HG02970 (cell line): ENCODE data around the gene EXOC6.

Experiments
- ATAC-seq: cut with Tn5 transposase; IDR thresholded peaks from one replicate; pipeline ENCODE4 v1.9.1; 2021; ENCODE audit warnings: mild to moderate bottlenecking, moderate library complexity, moderate number of reproducible peaks; ENCODE audit not compliant: unreplicated experiment, low FRiP score

EXOC6 gene

DNA sequence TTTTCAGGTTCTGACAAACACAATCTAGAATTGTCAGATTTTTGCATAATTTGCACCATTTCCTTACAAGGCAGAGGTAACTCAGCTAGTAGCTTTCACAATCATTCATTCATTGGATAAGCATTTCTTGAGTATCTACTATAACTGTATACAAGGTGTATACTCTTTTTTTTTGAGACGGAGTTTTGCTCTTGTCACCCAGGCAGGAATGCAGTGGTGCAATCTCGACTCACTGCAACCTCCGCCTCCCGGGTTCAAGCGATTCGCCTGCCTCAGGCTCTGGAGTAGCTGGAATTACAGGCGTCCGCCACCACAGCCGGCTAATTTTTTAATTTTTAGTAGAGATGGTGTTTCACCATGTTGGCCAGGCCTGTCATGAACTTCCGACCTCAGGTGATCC, 16.2 kb upstream of the EXOC6 start:
- no peak for ATAC-seq

DNA sequence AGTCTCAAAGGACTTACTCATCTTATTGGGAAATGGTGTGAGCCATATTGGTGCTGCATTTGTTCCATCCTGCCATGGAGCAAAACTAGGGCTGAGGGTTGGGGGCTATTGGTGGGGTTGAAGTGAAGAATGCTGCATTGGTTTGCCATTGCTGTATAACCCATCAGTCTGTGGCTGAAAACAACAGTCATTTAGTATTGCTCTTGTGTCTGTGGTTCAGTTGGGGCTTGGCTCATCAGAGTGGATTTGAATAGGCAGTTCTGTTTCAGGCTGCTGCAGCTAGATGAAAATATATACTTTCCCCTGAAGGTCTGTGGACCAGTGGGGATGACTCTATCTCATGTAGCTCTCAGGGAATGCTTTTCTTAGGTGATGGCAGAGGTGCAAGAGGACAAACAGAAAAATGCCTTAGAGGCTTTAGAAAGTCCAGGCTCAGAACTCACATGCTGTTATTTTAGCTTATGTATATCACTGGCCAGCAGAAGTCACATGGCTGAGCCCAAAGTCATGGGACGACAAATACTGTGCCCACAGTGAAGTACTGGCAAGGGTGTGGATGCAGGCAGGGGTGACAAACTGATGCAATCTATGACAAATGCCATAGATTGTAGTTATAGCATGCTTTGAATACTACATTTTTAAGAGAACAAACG, 15.2 kb upstream of the EXOC6 start:
- ATAC-seq, result no peak

DNA sequence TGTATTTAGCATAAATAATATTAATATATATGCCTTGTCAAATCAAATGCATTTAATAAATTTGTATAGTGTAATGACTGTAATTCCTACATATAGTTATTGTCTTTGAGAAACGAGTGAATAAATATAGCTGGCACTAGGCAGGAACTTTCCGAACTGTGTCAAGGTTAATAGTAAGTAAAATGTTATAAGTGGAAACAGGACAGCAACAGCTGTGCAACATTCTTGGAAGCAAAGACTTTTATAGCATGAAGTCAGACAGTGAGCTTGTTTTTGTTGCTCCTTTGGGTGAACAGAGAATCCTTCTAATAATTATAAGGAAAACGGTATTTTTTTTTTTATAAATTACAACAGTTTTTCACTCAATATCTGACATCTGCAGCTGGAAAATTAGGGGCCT, 14.0 kb upstream of the EXOC6 start:
- no peak for ATAC-seq

DNA sequence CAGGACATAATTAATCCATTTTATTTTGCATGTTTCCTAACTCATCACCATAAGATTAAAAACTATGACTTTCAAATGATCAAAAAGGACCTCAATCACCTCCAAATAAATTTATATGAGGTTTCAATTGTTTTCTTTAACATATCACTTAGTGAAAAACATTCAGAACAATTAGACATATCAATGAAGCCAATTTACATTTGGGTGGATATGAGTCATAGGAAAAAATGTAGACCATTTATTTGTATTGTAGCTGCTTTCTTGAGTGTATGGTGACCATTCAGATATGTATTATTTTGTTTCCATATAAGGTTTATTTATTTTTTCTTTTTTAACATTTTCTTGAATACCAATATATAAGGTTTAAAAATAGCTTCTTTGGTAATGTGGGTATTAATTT, 13.3 kb upstream of the EXOC6 start:
- ATAC-seq, result no peak

DNA sequence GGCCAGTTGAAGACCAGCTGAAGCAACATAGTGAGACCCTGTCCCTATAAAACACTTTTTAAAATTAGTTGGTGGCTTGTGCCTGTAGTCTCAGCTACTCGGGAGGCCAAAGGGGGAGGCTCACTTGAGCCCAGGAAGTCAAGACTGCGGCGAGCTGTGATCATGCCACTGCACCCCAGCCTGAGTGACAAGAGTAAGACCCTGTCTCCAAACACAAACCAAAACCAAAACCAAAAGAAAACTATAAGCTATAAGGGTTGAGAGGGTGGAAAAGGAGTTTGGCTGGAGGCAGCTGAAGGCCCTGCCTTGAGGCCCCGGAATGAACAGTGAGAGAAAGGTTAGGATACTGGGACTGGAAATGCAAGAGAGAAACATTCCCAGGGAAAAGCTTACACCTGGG, 10.9 kb upstream of the EXOC6 start:
- ATAC-seq, result no peak

DNA sequence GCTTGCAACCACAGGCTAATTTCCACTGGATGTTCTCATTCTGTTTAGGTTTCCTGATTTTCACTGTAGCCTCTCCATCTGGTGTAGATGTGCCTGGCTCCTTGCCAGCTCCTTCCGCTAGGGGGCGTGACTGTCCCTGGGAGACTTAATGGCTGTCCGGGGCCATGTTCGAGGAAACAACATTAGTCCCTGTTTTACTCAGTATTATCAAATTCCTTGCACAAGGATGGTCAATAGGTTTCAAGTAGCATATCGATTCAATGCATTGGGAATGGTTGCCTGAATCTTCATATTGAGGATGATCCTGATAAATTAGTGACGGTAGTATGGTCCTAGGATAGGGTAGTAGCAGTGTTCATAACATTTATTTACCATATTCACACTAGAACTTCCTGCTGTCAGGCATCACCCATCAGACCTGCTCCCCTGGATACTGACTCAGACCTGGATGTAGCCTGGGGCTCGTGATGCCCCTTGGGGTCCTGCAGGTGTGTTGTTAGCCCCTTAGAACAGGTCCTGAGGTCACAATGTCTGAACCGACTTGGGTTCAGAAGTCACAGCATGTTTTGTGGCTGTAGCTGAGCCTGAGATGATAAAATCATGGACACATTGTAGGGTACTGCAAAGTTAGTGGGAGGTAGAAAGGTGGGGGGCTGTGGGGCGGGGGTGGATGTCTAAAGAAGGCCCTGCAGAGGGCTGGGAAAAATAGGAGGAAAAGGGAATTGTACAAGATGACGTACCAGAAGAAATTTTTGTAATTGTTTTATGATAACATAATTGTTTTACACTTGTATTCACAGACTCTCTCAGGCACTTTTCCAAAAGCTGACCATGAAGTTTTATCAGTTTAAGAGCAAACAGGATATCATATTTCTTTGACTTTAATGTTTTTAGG, 8.9 kb upstream of the EXOC6 start:
- no peak for ATAC-seq

DNA sequence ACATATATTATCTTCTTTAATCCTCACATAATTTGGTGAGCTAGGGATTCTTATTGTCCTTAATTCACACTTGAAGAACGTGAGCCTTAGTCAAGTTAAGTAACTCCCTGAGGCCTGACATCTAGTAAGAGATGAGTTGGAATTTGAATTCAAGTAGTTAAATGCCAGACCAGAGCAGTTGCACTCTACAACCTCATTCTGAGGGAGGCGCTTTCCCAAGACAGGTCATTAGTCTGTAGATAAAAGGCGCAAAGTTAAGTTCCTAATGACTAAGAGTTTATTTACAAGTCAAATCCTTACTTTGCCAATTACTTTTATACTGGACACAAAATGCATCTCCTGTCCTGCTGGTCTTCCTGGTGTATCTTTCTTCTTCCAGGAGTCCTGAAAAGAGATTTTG, 3.6 kb upstream of the EXOC6 start:
- no peak for ATAC-seq

DNA sequence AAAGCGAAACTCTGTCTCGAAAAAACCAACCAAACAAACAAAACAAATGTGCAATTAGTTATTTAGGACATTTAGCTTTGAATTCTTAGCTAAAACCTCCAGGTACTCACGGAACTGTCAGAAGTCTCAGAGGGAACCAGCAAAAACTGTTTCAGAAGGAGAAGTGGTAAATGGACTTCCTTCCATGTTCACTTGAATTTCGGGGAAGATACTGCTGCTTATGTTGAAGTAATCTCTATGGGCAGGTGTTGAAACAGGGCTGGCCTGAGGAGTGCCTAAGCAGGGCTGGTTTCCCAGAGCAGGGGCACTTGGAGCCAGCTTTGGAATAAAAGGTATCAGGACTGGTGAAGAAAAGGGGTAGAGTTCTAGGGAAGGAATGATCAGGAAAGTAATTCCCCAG, 2.4 kb upstream of the EXOC6 start:
- no peak for ATAC-seq

DNA sequence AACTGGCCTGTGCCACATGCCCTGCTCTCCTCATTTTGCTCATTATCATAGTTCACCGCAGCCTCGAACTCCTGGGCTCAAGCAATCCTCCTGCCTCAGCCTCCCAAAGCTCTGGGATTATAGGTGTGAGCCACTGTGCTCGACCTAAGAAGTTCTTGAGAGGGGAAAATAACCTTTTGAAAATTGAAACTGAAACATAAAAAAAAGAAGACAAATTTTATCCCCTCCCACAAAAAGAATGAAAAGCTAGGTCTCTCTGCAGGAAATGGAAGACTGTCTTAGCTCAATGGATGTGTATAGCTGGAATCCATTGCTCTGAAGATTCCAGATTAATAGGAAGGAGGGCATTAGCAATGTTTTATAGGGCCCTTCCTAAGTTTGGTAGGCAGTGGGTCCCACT, 2.0 kb upstream of the EXOC6 start:
- no peak for ATAC-seq

DNA sequence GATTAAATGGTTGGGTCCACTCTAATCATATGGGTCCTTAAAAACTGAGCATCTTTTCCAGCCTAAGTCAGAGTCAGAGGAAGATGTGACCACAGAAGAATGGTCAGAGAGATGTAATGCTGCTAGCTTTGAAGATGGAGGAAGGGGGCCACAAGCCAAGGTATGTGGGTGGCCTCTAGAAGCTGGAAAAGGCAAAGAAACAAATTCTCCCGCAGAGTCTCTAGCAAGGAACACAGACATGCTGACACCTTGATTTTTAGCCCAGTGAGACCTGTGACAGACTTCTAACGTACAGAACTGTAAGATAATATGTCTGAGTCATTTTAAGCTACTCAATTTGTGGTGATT, 1.5 kb upstream of the EXOC6 start:
- ATAC-seq, result no peak

DNA sequence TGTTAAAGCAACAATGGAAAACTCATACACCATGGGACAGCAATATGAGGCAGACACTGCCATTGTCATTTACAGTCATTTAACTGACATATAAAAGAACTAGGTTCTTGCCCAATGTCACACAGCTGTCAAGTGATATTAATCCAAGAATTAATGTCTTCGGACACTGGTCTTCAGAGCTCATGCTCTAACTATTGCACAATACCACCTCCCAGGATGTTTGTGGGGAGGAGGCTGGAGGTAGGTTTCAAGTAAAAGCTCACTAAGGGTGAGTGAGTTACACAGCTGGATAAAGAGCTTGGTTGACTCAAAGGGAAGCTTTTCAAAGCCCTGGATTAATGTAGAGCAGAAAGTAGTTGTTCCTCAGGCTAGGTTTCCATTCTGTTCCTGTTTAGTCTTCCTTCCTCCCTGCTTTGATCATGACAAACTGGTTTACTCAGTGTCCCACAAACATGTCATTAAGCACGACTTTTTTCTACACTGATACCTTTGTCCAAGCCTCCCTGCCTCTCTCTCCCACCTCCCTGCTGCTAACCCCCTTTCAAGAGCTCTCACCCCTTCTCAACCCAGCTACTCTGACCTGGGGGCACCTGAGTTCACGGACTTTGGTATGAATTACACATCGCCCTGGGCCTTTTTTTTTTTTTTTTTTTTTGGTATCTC, 987 bp upstream of the EXOC6 start:
- ATAC-seq, result no peak

DNA sequence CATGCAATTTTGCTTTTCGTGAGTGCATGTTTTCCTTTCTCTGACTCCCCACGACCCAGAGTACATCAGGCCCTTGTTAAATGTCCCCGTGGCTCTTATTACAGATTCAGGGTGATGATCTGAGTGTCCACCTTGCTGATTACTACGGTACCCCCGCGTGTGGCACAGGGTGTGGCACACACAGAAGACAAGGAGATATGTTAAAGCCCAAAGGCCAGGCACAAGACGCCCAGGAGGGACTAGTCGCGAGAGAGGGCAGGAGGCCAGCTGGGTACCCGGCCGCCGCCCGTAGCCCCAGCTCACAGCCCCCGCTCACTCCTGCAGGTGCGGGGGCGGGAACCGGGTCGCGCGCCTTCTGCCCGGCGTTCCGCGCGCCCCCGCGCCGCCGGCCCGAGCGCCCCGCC, 281 bp upstream of the EXOC6 start:
- no peak for ATAC-seq

DNA sequence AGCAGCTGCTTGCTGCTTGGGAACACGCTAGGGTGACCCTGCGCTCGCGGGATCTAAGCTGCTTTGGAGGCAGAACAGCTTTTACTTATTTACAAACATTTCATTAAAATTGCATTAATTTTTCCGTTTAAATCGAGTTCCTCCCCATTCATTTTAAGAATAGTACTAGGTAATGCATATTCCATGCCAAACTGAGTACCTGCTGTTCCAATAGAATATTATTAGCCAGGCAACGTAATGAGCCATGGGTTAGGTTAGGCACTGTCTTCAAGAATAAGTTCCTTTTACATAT, 860 bp downstream of the EXOC6 start:
- no peak for ATAC-seq

DNA sequence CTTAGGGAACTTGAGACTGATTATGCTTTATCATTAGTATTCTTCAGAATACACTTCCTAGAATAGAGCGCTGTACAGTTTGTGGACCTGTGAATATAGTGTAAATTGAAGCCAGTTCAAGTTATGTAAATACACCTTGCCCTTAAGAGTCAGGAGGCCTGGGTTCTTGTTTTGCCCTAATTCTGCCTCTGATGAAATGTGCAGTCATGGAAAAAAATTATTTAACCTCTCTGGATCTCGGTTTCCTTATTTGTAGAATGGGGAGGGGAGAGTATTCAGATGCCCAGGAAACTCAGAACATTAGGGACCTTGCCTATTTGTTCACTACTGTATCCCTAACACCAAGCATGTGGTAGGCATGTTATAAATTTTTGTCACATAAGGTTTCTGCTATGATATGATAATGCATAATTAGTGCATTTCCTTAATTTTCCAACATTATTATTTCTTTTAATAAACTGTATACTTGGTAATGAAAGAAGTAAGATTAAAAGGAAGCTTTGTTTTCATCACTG, 1.3 kb downstream of the EXOC6 start:
- no peak for ATAC-seq

DNA sequence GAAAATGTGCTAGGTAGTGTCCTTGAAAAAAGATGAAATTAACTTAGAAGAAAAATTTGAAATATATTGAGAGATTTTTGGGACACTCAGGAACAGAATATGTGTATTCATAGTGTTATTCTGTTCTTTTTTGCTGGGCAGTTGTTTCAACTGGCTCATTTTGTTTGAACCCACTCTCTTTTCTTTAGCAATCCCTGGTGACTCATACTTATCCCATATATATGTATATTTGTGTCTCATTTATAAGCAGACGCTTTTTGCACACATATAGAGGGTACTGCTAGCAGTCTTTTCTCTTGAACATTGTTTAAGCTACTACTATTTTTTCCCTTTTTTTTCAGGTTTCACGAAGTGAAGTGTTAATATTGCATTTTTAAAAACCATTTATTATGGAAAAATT, 1.9 kb downstream of the EXOC6 start:
- ATAC-seq, result no peak

DNA sequence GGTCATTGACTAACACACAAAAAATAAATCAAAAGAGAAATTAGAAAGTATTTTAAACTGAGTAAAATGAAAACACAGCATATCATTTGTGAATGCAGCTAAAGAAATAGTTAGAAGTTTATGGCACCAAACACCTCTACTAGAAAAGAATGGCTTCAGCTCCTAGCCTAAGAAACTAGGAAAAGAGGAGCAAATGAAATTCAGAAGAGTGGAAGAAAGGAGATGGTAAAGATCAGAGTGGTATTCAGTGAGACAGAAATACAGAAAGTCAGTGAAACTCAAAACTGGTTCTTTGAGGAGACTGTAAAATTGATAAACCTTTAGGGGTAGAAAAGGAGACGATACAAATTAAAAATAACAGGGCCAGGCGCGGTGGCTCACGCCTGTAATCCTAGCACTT, 2.7 kb downstream of the EXOC6 start:
- ATAC-seq, result no peak

DNA sequence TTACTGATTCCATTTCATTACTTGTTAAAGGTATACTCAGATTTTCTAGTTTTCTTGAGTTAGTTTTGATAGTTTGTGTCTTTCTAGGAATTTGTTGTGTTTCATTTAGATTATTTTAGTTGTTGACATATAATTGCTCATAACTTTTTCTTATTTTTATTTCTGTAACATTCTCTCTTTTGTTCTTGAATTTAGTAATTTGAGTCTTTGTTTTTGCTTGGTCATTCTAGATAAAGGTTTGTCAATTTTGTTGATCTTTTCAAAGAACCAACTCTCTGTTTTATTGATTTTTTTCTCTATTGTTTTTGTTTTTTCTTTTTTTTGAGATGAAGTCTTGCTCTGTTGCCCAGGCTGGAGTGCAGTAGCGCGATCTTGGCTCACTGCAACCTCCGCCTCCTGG, 7.2 kb downstream of the EXOC6 start:
- no peak for ATAC-seq

DNA sequence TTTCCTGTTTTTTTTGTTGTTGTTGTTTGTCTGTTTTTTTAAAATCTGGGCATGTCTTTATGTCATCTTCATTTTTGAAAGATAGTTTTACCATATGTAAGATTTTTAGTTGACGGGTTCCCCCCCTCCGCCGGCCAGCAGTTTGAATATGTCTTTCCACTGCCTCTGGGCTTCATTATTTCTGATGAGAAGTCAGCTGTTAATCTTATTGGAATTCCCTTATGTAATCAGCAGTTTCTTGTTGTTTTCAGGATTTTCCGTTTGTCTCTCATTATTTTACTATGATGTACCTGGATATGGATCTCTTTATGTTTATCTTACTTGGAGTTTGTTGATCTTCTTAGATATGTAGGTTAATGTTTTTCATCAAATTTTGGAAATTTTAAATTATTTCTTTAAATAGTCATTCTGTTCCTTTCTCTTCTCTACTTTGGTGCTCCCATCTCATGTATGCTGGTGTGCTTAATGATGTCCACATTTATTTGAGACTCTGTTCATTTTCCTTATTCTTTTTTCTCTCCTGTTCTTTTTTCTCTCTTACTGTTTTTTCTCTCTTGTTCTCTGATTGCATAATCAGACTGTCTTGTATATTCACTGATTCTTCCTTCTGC, 9.7 kb downstream of the EXOC6 start:
- ATAC-seq, result no peak

DNA sequence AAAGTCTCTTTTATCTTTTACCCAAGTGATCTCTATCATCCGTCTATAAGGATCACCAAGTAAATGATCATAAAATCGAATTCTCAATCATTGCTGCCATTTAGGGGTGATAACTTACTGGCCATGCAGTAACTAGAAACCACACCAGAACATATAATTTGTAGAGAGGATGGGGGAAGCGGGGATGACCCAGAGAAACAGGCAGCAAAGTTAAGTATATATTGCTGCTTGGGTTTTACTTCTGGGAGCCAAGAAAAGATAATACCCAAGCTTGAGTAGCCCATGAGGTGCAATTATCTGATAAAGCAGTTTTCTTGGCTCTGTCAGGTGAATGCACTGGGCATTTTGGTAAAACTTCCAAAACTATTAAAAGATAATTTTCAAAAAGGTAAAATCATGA, 18.9 kb downstream of the EXOC6 start:
- ATAC-seq, result no peak

DNA sequence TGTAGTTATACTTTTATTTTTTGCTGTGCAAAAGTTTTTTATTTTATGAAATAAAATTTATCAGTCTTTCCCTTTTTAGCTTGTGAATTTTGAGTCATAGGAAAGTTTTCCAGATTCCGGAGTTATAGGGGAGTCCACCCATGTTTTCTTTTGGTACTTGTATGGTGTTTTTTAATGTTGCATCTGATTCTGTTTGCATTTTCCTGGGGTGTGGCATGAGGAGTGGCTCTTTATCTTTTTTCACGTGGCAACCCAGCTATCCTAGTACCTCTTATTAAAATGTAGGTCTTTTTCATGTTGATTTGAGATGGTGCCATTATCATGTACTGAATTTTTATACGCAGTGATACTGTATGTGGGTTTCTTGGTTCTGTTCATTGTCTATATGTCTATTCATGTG, 19.7 kb downstream of the EXOC6 start:
- no peak for ATAC-seq

DNA sequence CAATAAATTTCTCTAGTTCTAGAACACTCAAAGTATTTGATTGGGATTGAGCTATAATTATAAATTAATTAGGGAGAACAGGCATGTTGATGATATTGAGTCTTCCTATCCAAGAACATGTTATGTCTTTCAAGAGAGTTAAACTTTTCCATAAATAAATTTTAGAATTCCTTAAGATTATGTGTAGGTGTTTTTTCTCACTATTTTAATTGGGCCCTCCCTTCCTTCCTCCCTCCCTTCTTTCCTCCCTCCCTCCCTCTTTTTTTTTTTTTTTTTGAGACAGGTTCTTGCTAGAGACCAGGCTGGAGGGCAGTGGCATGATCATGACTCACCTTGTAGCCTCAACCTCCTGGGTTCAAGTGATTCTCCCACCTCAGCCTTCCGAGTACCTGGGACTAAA, 20.2 kb downstream of the EXOC6 start:
- no peak for ATAC-seq
